Osteocyte (in vitro differentiated cells): Measurements from ENCODE around the gene HERC3. TPM values are rescaled to one million over a fixed set of nuclear protein-coding genes. Genes with fewer than 3 reads are reported as not detected.

Source experiments
- DNase-seq: peaks from one replicate; pipeline ENCODE4 v3.0.0; 2021; ENCODE audit warnings: mixed read lengths; ENCODE audit not compliant: unreplicated experiment; ENCODE audit errors: extremely low spot score
- H3K27ac Mint-ChIP-seq: one replicate; pipeline ENCODE4 v1.8.0; 2021; ENCODE audit warnings: mild to moderate bottlenecking, mixed read lengths; ENCODE audit not compliant: unreplicated experiment
- H3K27me3 Mint-ChIP-seq: one replicate; pipeline ENCODE4 v1.8.0; 2021; ENCODE audit warnings: mixed read lengths; ENCODE audit not compliant: unreplicated experiment
- H3K36me3 Mint-ChIP-seq: one replicate; pipeline ENCODE4 v1.8.0; 2021; ENCODE audit warnings: mixed read lengths; ENCODE audit not compliant: unreplicated experiment
- H3K4me1 Mint-ChIP-seq: one replicate; pipeline ENCODE4 v1.8.0; 2021; ENCODE audit warnings: mixed read lengths; ENCODE audit not compliant: unreplicated experiment
- H3K4me3 Mint-ChIP-seq: one replicate; pipeline ENCODE4 v1.8.0; 2021; ENCODE audit warnings: mild to moderate bottlenecking, moderate library complexity, mixed read lengths; ENCODE audit not compliant: unreplicated experiment
- H3K9me3 Mint-ChIP-seq: one replicate; pipeline ENCODE4 v1.8.0; 2021; ENCODE audit warnings: mixed read lengths; ENCODE audit not compliant: unreplicated experiment
- CTCF ChIP-seq: fragments of 200-600 bp; sonication (generic); IDR thresholded peaks from 2 replicates; pipeline ENCODE4 v1.5.0; 2021; ENCODE audit warnings: antibody characterized with exemption, mild to moderate bottlenecking, moderate library complexity
- total RNA-seq: library from RNA; stranded (reverse); gene quantifications from 2 replicates; pipeline ENCODE4 v1.2.1, GENCODE V29; 2021

Gene HERC3
- total RNA-seq, 1 donor from 2014 or later = 15.4 TPM

- no peak for TF ChIP-seq CTCF
- H3K36me3 Mint-ChIP-seq = peaks cover 15% of the 10 kb centered on the region
- H3K4me3 Mint-ChIP-seq = no peak overlapping the region
- H3K9me3 Mint-ChIP-seq = no peaks in the 10 kb centered on the region
- H3K27me3 Mint-ChIP-seq = no peaks in the 10 kb centered on the region
- H3K4me1 Mint-ChIP-seq = peaks cover 4% of the 10 kb centered on the region
- no peak for DNase-seq
- no peak overlapping the region for H3K27ac Mint-ChIP-seq
These were observed 145.9 kb downstream of the HERC3 start for GRCh38 chr4:88738180-88738579.

GRCh38 chr4:88742561-88742960 is 150.3 kb downstream of the HERC3 start:
- H3K9me3 Mint-ChIP-seq = no peaks in the 10 kb centered on the region
- H3K27me3 Mint-ChIP-seq = no peaks in the 10 kb centered on the region
- H3K4me1 Mint-ChIP-seq = peaks cover 21% of the 10 kb centered on the region
- no peak overlapping the region for H3K4me3 Mint-ChIP-seq
- DNase-seq = no peak
- H3K36me3 Mint-ChIP-seq = peaks cover 29% of the 10 kb centered on the region
- no peak for TF ChIP-seq CTCF
- H3K27ac Mint-ChIP-seq = no peak overlapping the region

DNA sequence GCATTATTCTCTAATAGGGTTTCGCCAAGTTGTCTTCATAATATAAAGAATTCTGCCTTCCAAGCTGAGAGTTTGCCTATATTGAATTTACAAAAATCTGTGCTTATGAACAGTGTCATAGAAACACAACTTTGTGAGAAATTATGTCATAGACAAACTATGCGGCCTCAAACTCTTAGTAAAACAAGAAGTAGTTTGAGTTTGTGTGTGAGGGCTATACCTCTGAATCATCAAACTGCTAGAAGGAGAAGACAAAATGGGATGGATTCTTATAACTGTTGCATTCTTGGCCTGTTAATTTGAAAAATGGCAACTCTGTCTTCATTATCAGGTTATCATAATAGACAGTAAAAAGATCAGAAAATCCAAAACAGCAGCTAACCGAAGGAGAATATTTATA is 151.4 kb downstream of the HERC3 start:
- TF ChIP-seq CTCF = no peak
- Mint-ChIP-seq H3K27ac (peak overlapping the region; percentile 69), H3K27me3 (no peaks in the 10 kb centered on the region), H3K4me3 (no peak overlapping the region), H3K9me3 (no peaks in the 10 kb centered on the region), H3K36me3 (peaks cover 33% of the 10 kb centered on the region), H3K4me1 (peaks cover 21% of the 10 kb centered on the region)
- DNase-seq = no peak

- no peaks in the 10 kb centered on the region for H3K9me3 Mint-ChIP-seq
- H3K27me3 Mint-ChIP-seq = no peaks in the 10 kb centered on the region
- peaks cover 39% of the 10 kb centered on the region for H3K36me3 Mint-ChIP-seq
- no peak overlapping the region for H3K4me3 Mint-ChIP-seq
- no peak for DNase-seq
- H3K4me1 Mint-ChIP-seq = peaks cover 21% of the 10 kb centered on the region
- no peak for TF ChIP-seq CTCF
- no peak overlapping the region for H3K27ac Mint-ChIP-seq
These were observed 152.3 kb downstream of the HERC3 start for GRCh38 chr4:88744609-88745008.

DNA sequence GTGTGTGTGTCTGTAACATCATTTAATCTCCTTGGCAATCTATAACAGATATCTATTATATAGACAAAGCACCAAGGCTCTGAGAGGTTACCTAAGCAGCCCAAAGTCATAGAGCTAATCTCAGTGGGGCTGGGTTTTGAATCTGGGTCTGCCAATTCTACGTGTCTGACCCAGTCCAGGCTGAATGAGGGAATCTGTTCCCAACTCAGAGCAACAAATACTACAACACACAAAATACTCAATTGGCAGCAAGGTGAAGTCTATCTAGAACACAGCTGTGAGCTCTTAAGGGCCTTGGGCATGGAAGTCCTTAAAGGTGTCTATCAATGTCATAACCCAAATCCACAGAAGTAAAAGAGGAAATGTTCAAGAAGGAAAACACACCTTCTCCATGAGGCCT is 152.9 kb downstream of the HERC3 start:
- no peak overlapping the region for H3K27ac Mint-ChIP-seq
- TF ChIP-seq CTCF = no peak
- H3K9me3 Mint-ChIP-seq = no peaks in the 10 kb centered on the region
- H3K4me3 Mint-ChIP-seq = no peak overlapping the region
- H3K4me1 Mint-ChIP-seq = peaks cover 21% of the 10 kb centered on the region
- H3K36me3 Mint-ChIP-seq = peaks cover 39% of the 10 kb centered on the region
- DNase-seq = no peak
- H3K27me3 Mint-ChIP-seq = no peaks in the 10 kb centered on the region
